ENCODE data around the gene FAM124A. TPM values are rescaled to one million over a fixed set of nuclear protein-coding genes. Genes with fewer than 3 reads are reported as not detected.

FAM124A gene
- total RNA-seq, 1 experiment from 2014 or later: 3.1 TPM

GRCh38 chr13:51194942-51195341, 27.3 kb upstream of the FAM124A start:
- intact Hi-C loops (cut with micrococcal nuclease): no loop called here
- ATAC-seq: no peak
- Histone ChIP-seq H3K27ac (ENCODE audit: low read depth, low read length) (no peak overlapping the region), H3K9me2 (ENCODE audit: insufficient read depth) (no peaks in the 10 kb centered on the region), H3K4me3 (replicated peaks in 1 of 2; ENCODE audit: low read depth in 1 of 2, low read length in 2 of 2) (no peak overlapping the region), H3K79me2 (ENCODE audit: insufficient read depth, low read length) (no peaks in the 10 kb centered on the region), H3K9ac (ENCODE audit: low read length) (no peak overlapping the region), H3K9me3 (ENCODE audit: control insufficient read depth in 1 of 2, insufficient read depth in 1 of 2, low read depth in 1 of 2, low read length in 2 of 2) (no peaks in the 10 kb centered on the region), H4K20me1 (ENCODE audit: insufficient read depth) (no peaks in the 10 kb centered on the region), H3K4me1 (ENCODE audit: control insufficient read depth in 1 of 2, insufficient read depth in 2 of 2, low read length in 2 of 2) (no peaks in the 10 kb centered on the region), H2AFZ (ENCODE audit: low read depth, low read length, poor library complexity, severe bottlenecking) (no peak overlapping the region), H3K36me3 (ENCODE audit: control insufficient read depth in 1 of 2, insufficient read depth in 2 of 2, low read length in 2 of 2) (no peaks in the 10 kb centered on the region), H3K4me2 (ENCODE audit: low read length) (no peak overlapping the region), H3K27me3 (ENCODE audit: insufficient read depth, low read length) (no peaks in the 10 kb centered on the region)
- ChIA-PET CTCF (no interaction called here), POLR2A (no interaction called here), RAD21 (ENCODE audit: low non-redundant PET in 1 of 2, low total read pairs in 2 of 2, uncharacterized antibody in 2 of 2, unreplicated experiment in 2 of 2) (no interaction called here)
- no peak for DNase-seq (ENCODE audit: low read depth, low spot score)
- TF ChIP-seq SP1 (IDR thresholded peaks at IDR 0.05; ENCODE audit: low read depth) (no peak), RAD21 (IDR thresholded peaks at IDR 0.05; ENCODE audit: low read depth) (no peak), FOSL1 (IDR thresholded peaks at IDR 0.05; ENCODE audit: low read depth) (no peak), CEBPB (IDR thresholded peaks at IDR 0.05; ENCODE audit: low read depth) (no peak), CBX3 (IDR thresholded peaks at IDR 0.05; ENCODE audit: low read depth) (no peak), ELF1 (IDR thresholded peaks at IDR 0.05; ENCODE audit: borderline replicate concordance, low read depth) (no peak), TCF7L2 (IDR thresholded peaks at IDR 0.05; ENCODE audit: borderline replicate concordance, extremely low read depth, insufficient read depth, insufficient read length) (no peak), ZFX (IDR thresholded peaks at IDR 0.05) (no peak), POLR2AphosphoS5 (IDR thresholded peaks at IDR 0.05; ENCODE audit: low read depth, low read length) (no peak), SIN3A (IDR thresholded peaks at IDR 0.05; ENCODE audit: low read depth) (no peak), ZBTB33 (IDR thresholded peaks at IDR 0.05; ENCODE audit: extremely low read depth, insufficient replicate concordance, low read length) (no peak), EZH2 (IDR thresholded peaks at IDR 0.05) (no peak), EZH2phosphoT487 (IDR thresholded peaks at IDR 0.05; ENCODE audit: borderline replicate concordance) (no peak), YY1 (IDR thresholded peaks at IDR 0.05; ENCODE audit: extremely low read depth, insufficient replicate concordance, low read depth, low read length) (no peak)
- TF ChIP-seq, protein P1, sequence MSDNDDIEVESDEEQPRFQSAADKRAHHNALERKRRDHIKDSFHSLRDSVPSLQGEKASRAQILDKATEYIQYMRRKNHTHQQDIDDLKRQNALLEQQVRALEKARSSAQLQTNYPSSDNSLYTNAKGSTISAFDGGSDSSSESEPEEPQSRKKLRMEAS (IDR thresholded peaks at IDR 0.05): no peak
- TF ChIP-seq, protein P2, sequence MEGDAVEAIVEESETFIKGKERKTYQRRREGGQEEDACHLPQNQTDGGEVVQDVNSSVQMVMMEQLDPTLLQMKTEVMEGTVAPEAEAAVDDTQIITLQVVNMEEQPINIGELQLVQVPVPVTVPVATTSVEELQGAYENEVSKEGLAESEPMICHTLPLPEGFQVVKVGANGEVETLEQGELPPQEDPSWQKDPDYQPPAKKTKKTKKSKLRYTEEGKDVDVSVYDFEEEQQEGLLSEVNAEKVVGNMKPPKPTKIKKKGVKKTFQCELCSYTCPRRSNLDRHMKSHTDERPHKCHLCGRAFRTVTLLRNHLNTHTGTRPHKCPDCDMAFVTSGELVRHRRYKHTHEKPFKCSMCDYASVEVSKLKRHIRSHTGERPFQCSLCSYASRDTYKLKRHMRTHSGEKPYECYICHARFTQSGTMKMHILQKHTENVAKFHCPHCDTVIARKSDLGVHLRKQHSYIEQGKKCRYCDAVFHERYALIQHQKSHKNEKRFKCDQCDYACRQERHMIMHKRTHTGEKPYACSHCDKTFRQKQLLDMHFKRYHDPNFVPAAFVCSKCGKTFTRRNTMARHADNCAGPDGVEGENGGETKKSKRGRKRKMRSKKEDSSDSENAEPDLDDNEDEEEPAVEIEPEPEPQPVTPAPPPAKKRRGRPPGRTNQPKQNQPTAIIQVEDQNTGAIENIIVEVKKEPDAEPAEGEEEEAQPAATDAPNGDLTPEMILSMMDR (IDR thresholded peaks at IDR 0.05 in 2 of 3, conservative IDR thresholded peaks at IDR 0.05 in 1 of 3; ENCODE audit: borderline replicate concordance in 1 of 3, insufficient read depth in 1 of 3, low read depth in 2 of 3, low read length in 2 of 3): no peak
- TF ChIP-seq, protein P3, sequence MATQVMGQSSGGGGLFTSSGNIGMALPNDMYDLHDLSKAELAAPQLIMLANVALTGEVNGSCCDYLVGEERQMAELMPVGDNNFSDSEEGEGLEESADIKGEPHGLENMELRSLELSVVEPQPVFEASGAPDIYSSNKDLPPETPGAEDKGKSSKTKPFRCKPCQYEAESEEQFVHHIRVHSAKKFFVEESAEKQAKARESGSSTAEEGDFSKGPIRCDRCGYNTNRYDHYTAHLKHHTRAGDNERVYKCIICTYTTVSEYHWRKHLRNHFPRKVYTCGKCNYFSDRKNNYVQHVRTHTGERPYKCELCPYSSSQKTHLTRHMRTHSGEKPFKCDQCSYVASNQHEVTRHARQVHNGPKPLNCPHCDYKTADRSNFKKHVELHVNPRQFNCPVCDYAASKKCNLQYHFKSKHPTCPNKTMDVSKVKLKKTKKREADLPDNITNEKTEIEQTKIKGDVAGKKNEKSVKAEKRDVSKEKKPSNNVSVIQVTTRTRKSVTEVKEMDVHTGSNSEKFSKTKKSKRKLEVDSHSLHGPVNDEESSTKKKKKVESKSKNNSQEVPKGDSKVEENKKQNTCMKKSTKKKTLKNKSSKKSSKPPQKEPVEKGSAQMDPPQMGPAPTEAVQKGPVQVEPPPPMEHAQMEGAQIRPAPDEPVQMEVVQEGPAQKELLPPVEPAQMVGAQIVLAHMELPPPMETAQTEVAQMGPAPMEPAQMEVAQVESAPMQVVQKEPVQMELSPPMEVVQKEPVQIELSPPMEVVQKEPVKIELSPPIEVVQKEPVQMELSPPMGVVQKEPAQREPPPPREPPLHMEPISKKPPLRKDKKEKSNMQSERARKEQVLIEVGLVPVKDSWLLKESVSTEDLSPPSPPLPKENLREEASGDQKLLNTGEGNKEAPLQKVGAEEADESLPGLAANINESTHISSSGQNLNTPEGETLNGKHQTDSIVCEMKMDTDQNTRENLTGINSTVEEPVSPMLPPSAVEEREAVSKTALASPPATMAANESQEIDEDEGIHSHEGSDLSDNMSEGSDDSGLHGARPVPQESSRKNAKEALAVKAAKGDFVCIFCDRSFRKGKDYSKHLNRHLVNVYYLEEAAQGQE (IDR thresholded peaks at IDR 0.05; ENCODE audit: low read depth): no peak
- TF ChIP-seq, protein P4, sequence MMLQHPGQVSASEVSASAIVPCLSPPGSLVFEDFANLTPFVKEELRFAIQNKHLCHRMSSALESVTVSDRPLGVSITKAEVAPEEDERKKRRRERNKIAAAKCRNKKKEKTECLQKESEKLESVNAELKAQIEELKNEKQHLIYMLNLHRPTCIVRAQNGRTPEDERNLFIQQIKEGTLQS (IDR thresholded peaks at IDR 0.05): no peak
- BruUV-seq (replicated peaks): no TSS peak
